Measurements from ENCODE around the gene FTCD.

Gene FTCD

DNA sequence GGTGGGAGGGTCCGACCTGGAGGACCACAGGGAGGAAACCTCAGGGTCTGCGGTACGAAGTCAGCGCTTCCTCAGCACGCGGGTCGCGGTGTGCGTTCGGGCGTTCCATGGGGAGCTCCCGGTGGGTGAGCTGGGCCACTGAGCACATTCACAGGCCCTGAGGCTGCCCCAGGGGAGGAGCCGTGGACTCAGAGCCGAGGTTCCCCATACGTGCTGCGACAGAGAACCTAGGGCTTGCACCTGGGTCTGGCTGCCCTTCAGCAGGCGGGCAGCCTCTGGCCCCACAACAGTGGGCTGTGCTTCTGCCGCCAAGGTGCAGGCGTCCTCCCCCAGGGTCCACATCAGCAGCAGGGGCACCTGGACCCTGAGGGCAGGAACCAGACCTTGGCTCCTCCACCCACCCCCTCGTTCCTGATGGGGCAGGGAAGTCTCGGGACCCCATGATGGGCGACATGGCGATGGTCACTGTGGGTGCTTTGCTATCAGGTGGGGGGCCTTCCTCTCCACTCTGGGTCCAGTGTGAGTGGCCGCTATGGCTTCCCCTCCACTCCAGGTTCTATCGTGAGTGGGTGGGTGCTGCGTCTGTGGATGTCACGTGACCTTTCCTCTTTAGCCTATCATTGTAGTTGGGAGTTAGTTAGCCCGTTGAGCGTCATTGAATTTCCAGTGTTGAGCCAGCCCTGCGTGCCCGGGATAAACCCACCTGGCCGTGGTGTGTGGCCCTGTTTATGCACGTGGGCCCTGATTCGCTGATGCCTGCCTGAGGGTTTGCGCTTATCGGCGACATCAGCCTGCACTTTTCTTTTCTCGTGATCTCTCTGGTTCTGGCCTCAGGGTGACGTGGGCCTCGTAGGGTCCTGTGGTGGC, 27.9 kb downstream of the FTCD start:
- Histone ChIP-seq H3K27me3 (ENCODE audit: insufficient read depth, low read length) (no peaks in the 10 kb centered on the region), H3K4me1 (ENCODE audit: insufficient read depth, low read length) (no peaks in the 10 kb centered on the region), H3K9me3 (ENCODE audit: insufficient read depth, low read depth, low read length) (no peaks in the 10 kb centered on the region), H3K4me3 (ENCODE audit: low read length) (no peak overlapping the region), H3K27ac (ENCODE audit: low read length) (no peak overlapping the region), H3K9ac (ENCODE audit: low read depth, low read length) (no peak overlapping the region), H3K36me3 (ENCODE audit: insufficient read depth, low read depth, low read length) (no peaks in the 10 kb centered on the region)

- Histone ChIP-seq H3K27me3 (ENCODE audit: insufficient read depth, low read length) (no peaks in the 10 kb centered on the region), H3K36me3 (ENCODE audit: insufficient read depth, low read depth, low read length) (no peaks in the 10 kb centered on the region), H3K9ac (ENCODE audit: low read depth, low read length) (no peak overlapping the region), H3K27ac (ENCODE audit: low read length) (no peak overlapping the region), H3K9me3 (ENCODE audit: insufficient read depth, low read depth, low read length) (no peaks in the 10 kb centered on the region), H3K4me3 (ENCODE audit: low read length) (no peak overlapping the region), H3K4me1 (ENCODE audit: insufficient read depth, low read length) (no peaks in the 10 kb centered on the region)
Measured at GRCh38 chr21:46126309-46127238, 28.8 kb downstream of the FTCD start.

DNA sequence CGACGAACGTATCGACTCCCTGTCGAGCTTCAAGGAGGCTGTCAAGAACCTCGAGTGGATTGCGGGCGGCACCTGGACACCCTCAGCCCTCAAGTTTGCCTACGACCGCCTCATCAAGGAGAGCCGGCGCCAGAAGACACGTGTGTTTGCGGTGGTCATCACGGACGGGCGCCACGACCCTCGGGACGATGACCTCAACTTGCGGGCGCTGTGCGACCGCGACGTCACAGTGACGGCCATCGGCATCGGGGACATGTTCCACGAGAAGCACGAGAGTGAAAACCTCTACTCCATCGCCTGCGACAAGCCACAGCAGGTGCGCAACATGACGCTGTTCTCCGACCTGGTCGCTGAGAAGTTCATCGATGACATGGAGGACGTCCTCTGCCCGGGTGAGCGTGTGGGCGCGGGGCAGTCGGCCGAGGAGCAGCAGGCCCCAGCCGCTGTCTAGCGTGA, 29.5 kb downstream of the FTCD start:
- Histone ChIP-seq H3K4me1 (ENCODE audit: insufficient read depth, low read length) (no peaks in the 10 kb centered on the region), H3K27me3 (ENCODE audit: insufficient read depth, low read length) (no peaks in the 10 kb centered on the region), H3K9ac (ENCODE audit: low read depth, low read length) (no peak overlapping the region), H3K4me3 (ENCODE audit: low read length) (no peak overlapping the region), H3K9me3 (ENCODE audit: insufficient read depth, low read depth, low read length) (no peaks in the 10 kb centered on the region), H3K27ac (ENCODE audit: low read length) (no peak overlapping the region), H3K36me3 (ENCODE audit: insufficient read depth, low read depth, low read length) (no peaks in the 10 kb centered on the region)

DNA sequence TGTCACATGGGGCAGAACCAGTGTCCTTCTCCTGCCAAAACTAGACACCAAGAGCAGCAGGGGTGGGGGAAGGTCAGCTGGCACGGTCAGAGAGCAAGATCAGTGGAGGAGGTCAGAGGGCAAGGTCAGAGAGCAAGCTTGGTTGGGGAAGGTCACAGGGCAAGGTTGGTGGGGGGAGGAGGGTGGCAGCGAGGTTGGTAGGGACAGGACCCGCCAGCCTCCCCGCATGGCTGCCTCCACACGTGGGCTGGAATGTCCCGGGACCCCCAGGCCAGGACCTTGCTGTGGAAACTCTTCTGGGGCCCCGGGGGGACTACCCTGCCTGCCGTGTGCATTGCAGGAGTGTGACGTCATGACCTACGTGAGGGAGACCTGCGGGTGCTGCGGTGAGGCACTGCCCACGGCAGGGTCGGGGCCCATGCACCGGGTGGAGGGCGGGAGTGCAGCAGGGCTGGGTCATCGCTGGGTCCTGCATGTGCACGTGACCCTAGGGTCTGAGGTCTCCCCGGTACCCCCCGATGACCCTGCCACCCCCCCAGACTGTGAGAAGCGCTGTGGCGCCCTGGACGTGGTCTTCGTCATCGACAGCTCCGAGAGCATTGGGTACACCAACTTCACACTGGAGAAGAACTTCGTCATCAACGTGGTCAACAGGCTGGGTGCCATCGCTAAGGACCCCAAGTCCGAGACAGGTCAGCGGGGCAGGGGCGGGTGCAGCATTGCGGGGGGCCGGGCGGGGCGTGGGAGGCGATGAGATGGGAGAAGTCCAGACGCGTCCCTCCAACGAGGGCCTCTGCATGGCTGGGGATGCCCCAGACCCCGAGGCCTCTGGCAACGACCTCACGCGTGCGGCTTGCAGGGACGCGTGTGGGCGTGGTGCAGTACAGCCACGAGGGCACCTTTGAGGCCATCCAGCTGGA, 30.2 kb downstream of the FTCD start:
- H3K4me1 ChIP-seq (ENCODE audit: insufficient read depth, low read length) = no peaks in the 10 kb centered on the region
- H3K36me3 ChIP-seq (ENCODE audit: insufficient read depth, low read depth, low read length) = no peaks in the 10 kb centered on the region
- H3K9ac ChIP-seq (ENCODE audit: low read depth, low read length) = no peak overlapping the region
- no peak overlapping the region for H3K4me3 ChIP-seq (ENCODE audit: low read length)
- H3K9me3 ChIP-seq (ENCODE audit: insufficient read depth, low read depth, low read length) = no peaks in the 10 kb centered on the region
- H3K27me3 ChIP-seq (ENCODE audit: insufficient read depth, low read length) = no peaks in the 10 kb centered on the region
- no peak overlapping the region for H3K27ac ChIP-seq (ENCODE audit: low read length)

DNA sequence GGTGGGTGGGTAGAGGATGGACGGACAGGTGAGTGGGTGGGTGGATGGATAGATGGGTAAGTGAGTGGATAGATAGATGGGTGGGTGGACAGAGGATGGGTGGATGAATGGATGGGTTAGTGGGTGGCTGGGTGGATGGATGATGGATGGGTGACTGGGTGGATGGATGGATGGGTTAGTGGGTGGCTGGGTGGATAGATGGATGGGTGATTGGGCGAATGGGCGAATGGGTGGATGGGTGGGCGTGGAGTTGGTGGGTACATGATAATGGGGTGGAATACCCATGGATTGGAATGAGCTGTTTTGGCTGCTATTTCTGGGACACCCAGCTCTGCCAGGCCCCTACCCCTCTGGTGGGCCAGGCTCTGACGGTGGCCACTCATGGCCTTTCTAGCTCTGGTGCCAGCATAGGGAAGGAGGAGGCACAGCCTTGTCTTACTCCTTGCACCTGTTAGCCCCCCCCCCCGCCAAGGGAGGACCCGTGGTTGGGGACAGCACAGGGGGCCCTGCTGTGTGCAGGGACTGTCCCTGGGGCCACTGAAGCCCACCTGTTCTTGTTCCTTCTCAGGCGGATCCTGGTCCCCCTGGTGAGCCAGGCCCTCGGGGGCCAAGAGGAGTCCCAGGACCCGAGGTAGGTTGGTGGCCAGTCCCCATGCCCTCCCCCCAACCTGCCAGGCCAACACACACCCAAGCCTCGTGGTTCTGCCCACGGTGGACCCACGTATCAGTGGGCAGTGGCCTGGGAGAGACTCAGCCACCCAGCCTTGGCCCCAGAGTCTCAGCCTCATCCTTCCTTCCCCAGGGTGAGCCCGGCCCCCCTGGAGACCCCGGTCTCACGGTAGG, 31.1 kb downstream of the FTCD start:
- Histone ChIP-seq H3K4me3 (ENCODE audit: low read length) (no peak overlapping the region), H3K36me3 (ENCODE audit: insufficient read depth, low read depth, low read length) (no peaks in the 10 kb centered on the region), H3K4me1 (ENCODE audit: insufficient read depth, low read length) (no peaks in the 10 kb centered on the region), H3K9ac (ENCODE audit: low read depth, low read length) (no peak overlapping the region), H3K27me3 (ENCODE audit: insufficient read depth, low read length) (no peaks in the 10 kb centered on the region), H3K9me3 (ENCODE audit: insufficient read depth, low read depth, low read length) (no peaks in the 10 kb centered on the region), H3K27ac (ENCODE audit: low read length) (no peak overlapping the region)

DNA sequence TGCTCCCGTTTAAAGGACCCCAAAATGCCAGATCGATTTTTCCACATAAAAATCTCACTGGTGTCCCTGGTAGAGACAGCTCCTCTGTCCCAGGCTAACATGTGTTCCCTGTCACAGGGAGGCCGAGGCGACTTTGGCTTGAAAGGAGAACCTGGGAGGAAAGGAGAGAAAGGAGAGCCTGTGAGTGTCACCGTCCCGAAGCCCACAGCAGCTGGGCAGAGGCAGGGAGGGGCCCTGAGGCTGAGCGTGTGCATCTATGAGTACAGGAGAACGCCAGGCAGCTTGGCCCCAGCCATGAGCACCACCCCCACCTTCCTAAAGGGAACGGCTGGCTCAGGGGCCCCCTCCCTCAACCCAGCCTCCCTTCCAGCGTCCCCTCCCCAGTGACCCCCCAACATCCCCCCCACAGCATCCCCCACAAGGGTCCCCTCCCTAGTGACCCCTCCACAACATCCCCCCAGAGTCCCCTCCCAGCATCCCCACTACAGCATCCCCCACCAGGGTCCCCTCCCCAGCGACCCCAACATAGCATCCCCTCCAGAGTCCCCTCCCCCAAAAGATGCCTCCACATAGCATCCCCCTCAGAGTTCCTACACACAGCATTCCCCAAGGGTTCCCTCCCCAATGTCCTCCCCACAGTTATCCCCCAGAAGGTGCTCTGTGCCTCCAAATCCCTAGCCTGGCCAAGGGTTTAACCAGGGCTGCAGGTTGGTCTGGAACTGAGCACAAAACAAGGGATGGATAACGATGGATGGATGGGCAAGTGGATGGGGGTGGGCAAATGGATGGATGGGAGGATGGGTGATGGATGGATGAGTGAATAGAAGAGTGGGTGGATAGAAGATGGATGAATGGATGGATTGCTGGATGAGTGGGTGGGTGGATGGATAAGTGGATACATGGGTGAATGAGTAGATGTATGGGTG, 32.4 kb downstream of the FTCD start:
- Histone ChIP-seq H3K9me3 (ENCODE audit: insufficient read depth, low read depth, low read length) (no peaks in the 10 kb centered on the region), H3K4me1 (ENCODE audit: insufficient read depth, low read length) (no peaks in the 10 kb centered on the region), H3K36me3 (ENCODE audit: insufficient read depth, low read depth, low read length) (peaks cover 4% of the 10 kb centered on the region; the same call in 1 of the 2 replicates), H3K27ac (ENCODE audit: low read length) (no peak overlapping the region), H3K9ac (ENCODE audit: low read depth, low read length) (no peak overlapping the region), H3K27me3 (ENCODE audit: insufficient read depth, low read length) (no peaks in the 10 kb centered on the region), H3K4me3 (ENCODE audit: low read length) (no peak overlapping the region)

GRCh38 chr21:46122237-46122671, 33.1 kb downstream of the FTCD start:
- Histone ChIP-seq H3K27ac (ENCODE audit: low read length) (no peak overlapping the region), H3K9ac (ENCODE audit: low read depth, low read length) (no peak overlapping the region), H3K9me3 (ENCODE audit: insufficient read depth, low read depth, low read length) (no peaks in the 10 kb centered on the region), H3K36me3 (ENCODE audit: insufficient read depth, low read depth, low read length) (peaks cover 4% of the 10 kb centered on the region; the same call in 1 of the 2 replicates), H3K27me3 (ENCODE audit: insufficient read depth, low read length) (no peaks in the 10 kb centered on the region), H3K4me1 (ENCODE audit: insufficient read depth, low read length) (no peaks in the 10 kb centered on the region), H3K4me3 (ENCODE audit: low read length) (no peak overlapping the region)

GRCh38 chr21:46121286-46122221, 33.8 kb downstream of the FTCD start:
- Histone ChIP-seq H3K9ac (ENCODE audit: low read depth, low read length) (no peak overlapping the region), H3K9me3 (ENCODE audit: insufficient read depth, low read depth, low read length) (no peaks in the 10 kb centered on the region), H3K27ac (ENCODE audit: low read length) (no peak overlapping the region), H3K4me1 (ENCODE audit: insufficient read depth, low read length) (no peaks in the 10 kb centered on the region), H3K27me3 (ENCODE audit: insufficient read depth, low read length) (no peaks in the 10 kb centered on the region), H3K4me3 (ENCODE audit: low read length) (no peak overlapping the region), H3K36me3 (ENCODE audit: insufficient read depth, low read depth, low read length) (peaks cover 4% of the 10 kb centered on the region; the same call in 1 of the 2 replicates)
